NCI-H1105 (cell line): ENCODE results near the gene C1orf87.

Experiments used
- DNase-seq: peaks from one replicate; lab custom pipeline; 2025; lab: John Stamatoyannopoulos, UW

Gene C1orf87

GRCh38 chr1:60073605-60074278 lies at the start of gene C1orf87:
TSS of gene C1orf87 (minus strand) at chr1:60073770. CDS start at chr1:60072643, 1,127 bp downstream.
- DNase-seq: no peak

- DNase-seq: no peak
These were observed 44.5 kb upstream of the C1orf87 start for GRCh38 chr1:60118085-60118484.

GRCh38 chr1:60114745-60115318 lies 41.3 kb upstream of the C1orf87 start:
- DNase-seq: no peak

GRCh38 chr1:60113596-60113995 lies 40.0 kb upstream of the C1orf87 start:
- no peak for DNase-seq

- no peak for DNase-seq
These were observed 39.5 kb upstream of the C1orf87 start for GRCh38 chr1:60113028-60113427.

- DNase-seq: no peak
These were observed 38.1 kb upstream of the C1orf87 start for GRCh38 chr1:60111716-60112115.

- DNase-seq: no peak
These were observed 37.5 kb upstream of the C1orf87 start for GRCh38 chr1:60111118-60111517.

- DNase-seq: no peak
These were observed 34.6 kb upstream of the C1orf87 start for GRCh38 chr1:60108196-60108595.

GRCh38 chr1:60103186-60103585 lies 29.6 kb upstream of the C1orf87 start:
- DNase-seq: no peak

GRCh38 chr1:60102267-60103061 lies 28.9 kb upstream of the C1orf87 start:
- DNase-seq: no peak

- DNase-seq: no peak
These were observed 27.9 kb upstream of the C1orf87 start for GRCh38 chr1:60101516-60101915.

- DNase-seq: no peak
These were observed 17.7 kb upstream of the C1orf87 start for GRCh38 chr1:60091195-60091715.

- no peak for DNase-seq
These were observed 17.1 kb upstream of the C1orf87 start for GRCh38 chr1:60090655-60091054.

GRCh38 chr1:60088620-60089155 lies 15.1 kb upstream of the C1orf87 start:
- DNase-seq: no peak

GRCh38 chr1:60087681-60088080 lies 14.1 kb upstream of the C1orf87 start:
- no peak for DNase-seq

- no peak for DNase-seq
These were observed 4.6 kb upstream of the C1orf87 start for GRCh38 chr1:60078182-60078581.

- no peak for DNase-seq
These were observed 2.3 kb downstream of the C1orf87 start for GRCh38 chr1:60071296-60071695.

GRCh38 chr1:60069691-60070090 lies 3.9 kb downstream of the C1orf87 start:
- DNase-seq: no peak

- DNase-seq: no peak
These were observed 5.1 kb downstream of the C1orf87 start for GRCh38 chr1:60068393-60069045.

- DNase-seq: no peak
These were observed 7.6 kb downstream of the C1orf87 start for GRCh38 chr1:60066001-60066400.

GRCh38 chr1:60065199-60065598 lies 8.4 kb downstream of the C1orf87 start:
- DNase-seq: no peak

- no peak for DNase-seq
These were observed 10.0 kb downstream of the C1orf87 start for GRCh38 chr1:60063561-60063960.
